ENCODE data around the gene ARSK. TPM values are rescaled to one million over a fixed set of nuclear protein-coding genes. Genes with fewer than 3 reads are reported as not detected.

Gene ARSK
- total and polyA plus RNA-seq, 2 of the 4 experiments (the other 2 are of a cell fraction), result 15.1 to 22.0 TPM

DNA sequence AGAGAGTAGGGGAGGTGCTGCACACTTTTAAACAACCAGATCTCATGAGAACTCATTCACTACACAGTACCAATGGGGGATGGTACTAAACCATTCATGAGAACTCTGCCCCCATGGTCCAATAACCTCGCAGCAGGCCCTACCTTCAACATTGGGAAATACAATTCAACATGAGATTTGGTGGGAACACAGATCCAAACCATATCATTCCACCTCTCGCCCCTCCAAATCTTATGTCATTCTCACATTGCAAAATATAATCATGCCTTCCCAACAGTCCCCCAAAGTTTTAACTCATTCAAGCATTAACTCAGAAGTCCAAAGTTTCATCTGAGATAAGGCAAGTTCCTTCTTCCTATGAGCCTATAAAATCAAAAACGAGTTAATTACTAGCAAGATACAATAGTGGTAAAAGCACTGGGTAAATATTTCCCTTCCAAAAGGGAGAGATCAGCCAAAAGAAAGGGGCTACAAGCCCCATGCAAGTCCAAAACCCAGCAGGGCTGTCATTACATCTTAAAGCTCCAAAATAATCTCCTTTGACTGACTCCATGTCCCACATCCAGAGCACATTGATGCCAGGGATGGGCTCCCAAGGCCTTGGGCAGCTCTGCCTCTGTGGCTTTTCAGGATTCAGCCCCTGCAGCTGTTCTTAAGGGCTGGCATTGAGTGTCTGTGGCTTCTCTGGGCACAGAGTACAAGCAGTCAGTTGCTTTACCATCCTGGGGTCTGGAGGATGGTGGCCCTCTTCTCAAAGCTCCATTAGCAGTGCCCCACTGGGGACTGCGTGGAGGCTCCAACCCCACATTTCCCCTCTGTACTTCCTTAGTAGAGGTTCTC is 73.3 kb downstream of the ARSK start:
- H2AK9ac ChIP-seq (replicated peaks; ENCODE audit: low read depth, low read length, poor library complexity), result no peak overlapping the region
- TF ChIP-seq MXI1 (IDR thresholded peaks at IDR 0.05; ENCODE audit: borderline replicate concordance, low read depth, low read length) (no peak), CEBPB (IDR thresholded peaks at IDR 0.05; ENCODE audit: low read depth, low read length) (no peak), CHD1 (IDR thresholded peaks at IDR 0.05; ENCODE audit: low read depth, low read length) (no peak), RAD21 (IDR thresholded peaks at IDR 0.05; ENCODE audit: low read length) (no peak), FOS (IDR thresholded peaks at IDR 0.05; ENCODE audit: low read depth, low read length) (no peak), NFE2L2 (IDR thresholded peaks at IDR 0.05; ENCODE audit: low read depth, low read length) (no peak), RFX5 (IDR thresholded peaks at IDR 0.05; ENCODE audit: low read depth, low read length) (no peak), BHLHE40 (IDR thresholded peaks at IDR 0.05; ENCODE audit: low read depth, low read length) (no peak), POLR2A (IDR thresholded peaks at IDR 0.05; ENCODE audit: low read depth, low read length) (no peak), RCOR1 (IDR thresholded peaks at IDR 0.05; ENCODE audit: insufficient replicate concordance, low read length) (no peak), SMC3 (IDR thresholded peaks at IDR 0.05; ENCODE audit: low read depth, low read length) (no peak), MAZ (IDR thresholded peaks at IDR 0.05; ENCODE audit: borderline replicate concordance, low read depth, low read length) (no peak)
- TF ChIP-seq, protein P1, sequence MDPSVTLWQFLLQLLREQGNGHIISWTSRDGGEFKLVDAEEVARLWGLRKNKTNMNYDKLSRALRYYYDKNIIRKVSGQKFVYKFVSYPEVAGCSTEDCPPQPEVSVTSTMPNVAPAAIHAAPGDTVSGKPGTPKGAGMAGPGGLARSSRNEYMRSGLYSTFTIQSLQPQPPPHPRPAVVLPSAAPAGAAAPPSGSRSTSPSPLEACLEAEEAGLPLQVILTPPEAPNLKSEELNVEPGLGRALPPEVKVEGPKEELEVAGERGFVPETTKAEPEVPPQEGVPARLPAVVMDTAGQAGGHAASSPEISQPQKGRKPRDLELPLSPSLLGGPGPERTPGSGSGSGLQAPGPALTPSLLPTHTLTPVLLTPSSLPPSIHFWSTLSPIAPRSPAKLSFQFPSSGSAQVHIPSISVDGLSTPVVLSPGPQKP (IDR thresholded peaks at IDR 0.05; ENCODE audit: borderline replicate concordance, low read depth, low read length), result no peak
- TF ChIP-seq, protein P2, sequence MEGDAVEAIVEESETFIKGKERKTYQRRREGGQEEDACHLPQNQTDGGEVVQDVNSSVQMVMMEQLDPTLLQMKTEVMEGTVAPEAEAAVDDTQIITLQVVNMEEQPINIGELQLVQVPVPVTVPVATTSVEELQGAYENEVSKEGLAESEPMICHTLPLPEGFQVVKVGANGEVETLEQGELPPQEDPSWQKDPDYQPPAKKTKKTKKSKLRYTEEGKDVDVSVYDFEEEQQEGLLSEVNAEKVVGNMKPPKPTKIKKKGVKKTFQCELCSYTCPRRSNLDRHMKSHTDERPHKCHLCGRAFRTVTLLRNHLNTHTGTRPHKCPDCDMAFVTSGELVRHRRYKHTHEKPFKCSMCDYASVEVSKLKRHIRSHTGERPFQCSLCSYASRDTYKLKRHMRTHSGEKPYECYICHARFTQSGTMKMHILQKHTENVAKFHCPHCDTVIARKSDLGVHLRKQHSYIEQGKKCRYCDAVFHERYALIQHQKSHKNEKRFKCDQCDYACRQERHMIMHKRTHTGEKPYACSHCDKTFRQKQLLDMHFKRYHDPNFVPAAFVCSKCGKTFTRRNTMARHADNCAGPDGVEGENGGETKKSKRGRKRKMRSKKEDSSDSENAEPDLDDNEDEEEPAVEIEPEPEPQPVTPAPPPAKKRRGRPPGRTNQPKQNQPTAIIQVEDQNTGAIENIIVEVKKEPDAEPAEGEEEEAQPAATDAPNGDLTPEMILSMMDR (conservative IDR thresholded peaks at IDR 0.05; ENCODE audit: low read depth, low read length), result no peak
- TF ChIP-seq, protein P3, sequence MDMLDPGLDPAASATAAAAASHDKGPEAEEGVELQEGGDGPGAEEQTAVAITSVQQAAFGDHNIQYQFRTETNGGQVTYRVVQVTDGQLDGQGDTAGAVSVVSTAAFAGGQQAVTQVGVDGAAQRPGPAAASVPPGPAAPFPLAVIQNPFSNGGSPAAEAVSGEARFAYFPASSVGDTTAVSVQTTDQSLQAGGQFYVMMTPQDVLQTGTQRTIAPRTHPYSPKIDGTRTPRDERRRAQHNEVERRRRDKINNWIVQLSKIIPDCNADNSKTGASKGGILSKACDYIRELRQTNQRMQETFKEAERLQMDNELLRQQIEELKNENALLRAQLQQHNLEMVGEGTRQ (IDR thresholded peaks at IDR 0.05; ENCODE audit: low read depth, low read length), result no peak

More for the DNA sequence above, 73.3 kb downstream of the ARSK start:
- no peak overlapping the region for H3K9ac ChIP-seq (ENCODE audit: low read depth, low read length)
- H2BK15ac ChIP-seq (ENCODE audit: low read depth, low read length), result no peak overlapping the region
- H2AFZ ChIP-seq (replicated peaks; ENCODE audit: low read length, poor library complexity), result no peak overlapping the region
- no peak overlapping the region for H3K56ac ChIP-seq (ENCODE audit: extremely low read depth, insufficient read depth, low read length)
- no peak overlapping the region for H3K23ac ChIP-seq (ENCODE audit: low read depth, low read length)
- H2BK120ac ChIP-seq (ENCODE audit: low read depth, low read length), result no peak overlapping the region
- ChIA-PET POLR2A (ENCODE audit: unreplicated experiment) (no interaction called here), CTCF (no interaction called here)
- intact Hi-C loops (cut with micrococcal nuclease), result no loop called here
- no TSS peak for BruUV-seq (replicated peaks)
- H4K91ac ChIP-seq (ENCODE audit: insufficient read depth, low read depth, low read length), result no peak overlapping the region
- H4K8ac ChIP-seq (ENCODE audit: low read depth in 2 of 2, low read length in 2 of 2), result no peak overlapping the region
- H3K79me1 ChIP-seq (ENCODE audit: low read depth in 1 of 2, low read length in 2 of 2), result no peaks in the 10 kb centered on the region
- no peak overlapping the region for H3K4me2 ChIP-seq (ENCODE audit: low read depth, low read length)
- H3K4me3 ChIP-seq (ENCODE audit: insufficient read depth, low read depth, low read length), result no peak overlapping the region
- in situ Hi-C loops (cut with MboI; ENCODE audit: low sequenced_read_pairs), result loop anchor here (25.0 kb wide), 1 partner anchor 684 kb away; no protein-coding TSS in a partner anchor
- dilution Hi-C loops (cut with HindIII; ENCODE audit: low sequenced_read_pairs, unreplicated experiment), result no loop called here
- H3K27ac ChIP-seq (ENCODE audit: insufficient read depth, low read length), result no peak overlapping the region
- no peaks in the 10 kb centered on the region for H3K27me3 ChIP-seq (ENCODE audit: control insufficient read depth, insufficient read depth, low read length)
- peaks cover 6% of the 10 kb centered on the region for H3K4me1 ChIP-seq (ENCODE audit: control insufficient read depth, insufficient read depth, low read length)
- no peak for ATAC-seq (ENCODE audit: low read depth)
- H3K36me3 ChIP-seq (ENCODE audit: control insufficient read depth, insufficient read depth, low read length), result no peaks in the 10 kb centered on the region
- H3K14ac ChIP-seq (replicated peaks; ENCODE audit: low read depth, low read length), result no peak overlapping the region
- no peak overlapping the region for H2BK5ac ChIP-seq (ENCODE audit: low read depth, low read length, poor library complexity, severe bottlenecking)
- H3K9me3 ChIP-seq (ENCODE audit: control insufficient read depth, insufficient read depth, low read length), result no peaks in the 10 kb centered on the region
- no peak overlapping the region for H3K4ac ChIP-seq (ENCODE audit: low read depth, low read length)
- H3K18ac ChIP-seq (ENCODE audit: low read depth, low read length), result no peak overlapping the region
- no peak overlapping the region for H4K5ac ChIP-seq (ENCODE audit: low read depth, low read length)
- DNase-seq, result no peak
- H4K20me1 ChIP-seq (ENCODE audit: insufficient read depth, low read length), result no peaks in the 10 kb centered on the region
- peaks cover 3% of the 10 kb centered on the region; the same call in 1 of the 2 replicates for H3K9me1 ChIP-seq (ENCODE audit: insufficient read depth, low read length)
- 86% methylated on average over 2 of the region's 4 CpGs; no CpG with 5 or more reads in 1 of the 2 experiments for WGBS, 2 experiments (ENCODE audit: extremely low coverage in 2 of 2, insufficient read length in 1 of 2)
- peak overlapping the region; percentile 23; the same call in 1 of the 2 replicates for H2AK5ac ChIP-seq (ENCODE audit: low read depth, low read length)
- no peak overlapping the region for H2BK20ac ChIP-seq (ENCODE audit: low read depth, low read length)
